Measurements from ENCODE around the gene RABGAP1L. TPM values are rescaled to one million over a fixed set of nuclear protein-coding genes. Genes with fewer than 3 reads are reported as not detected.

Gene RABGAP1L
- total RNA-seq, 2 donors from 2014 or later: 37.9 to 59.8 TPM

DNA sequence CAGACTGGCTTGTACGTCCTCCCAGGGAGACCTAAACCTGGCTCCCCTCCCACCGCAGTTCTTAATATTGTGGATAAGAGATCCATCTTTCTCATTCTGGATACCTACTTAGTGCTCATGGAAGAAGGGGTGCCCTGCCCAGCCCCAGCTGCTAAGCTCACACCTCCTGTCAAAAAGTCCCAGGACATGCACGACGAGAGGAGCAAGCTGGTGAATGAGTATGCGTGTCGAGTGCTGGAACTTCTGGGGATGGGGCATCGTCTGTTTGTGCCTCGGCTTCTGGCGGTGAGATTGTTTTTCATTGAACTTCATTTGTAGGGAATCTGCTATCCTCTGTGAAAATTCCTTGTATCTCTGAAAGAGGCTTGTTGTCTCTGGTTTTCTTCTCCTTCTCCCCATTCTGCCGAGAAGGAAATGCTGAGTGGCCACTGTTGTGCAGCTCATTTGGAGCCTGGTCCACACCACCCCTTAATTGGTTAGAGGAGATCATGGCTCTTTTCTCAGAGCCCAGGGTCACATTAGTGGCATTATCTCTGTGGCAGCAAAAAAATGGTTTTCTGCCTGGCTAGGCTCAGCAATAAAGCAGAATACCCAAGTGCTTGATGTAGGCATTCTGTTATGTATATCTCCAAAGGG is 641.0 kb downstream of the RABGAP1L start:
- Histone ChIP-seq H3K4me3 (peak overlapping the region; percentile 82), H3K27ac (peak overlapping the region in 1 of 2 donors; percentile 44), H3K36me3 (no peaks in the 10 kb centered on the region), H3K9me3 (no peaks in the 10 kb centered on the region), H3K4me1 (ENCODE audit: control insufficient read depth in 1 of 2, low read depth in 2 of 2) (peaks cover 0 to 12% of the 10 kb centered on the region in 2 donors), H3K27me3 (replicated peaks; ENCODE audit: insufficient read depth) (no peaks in the 10 kb centered on the region)
- TF ChIP-seq, protein P1, sequence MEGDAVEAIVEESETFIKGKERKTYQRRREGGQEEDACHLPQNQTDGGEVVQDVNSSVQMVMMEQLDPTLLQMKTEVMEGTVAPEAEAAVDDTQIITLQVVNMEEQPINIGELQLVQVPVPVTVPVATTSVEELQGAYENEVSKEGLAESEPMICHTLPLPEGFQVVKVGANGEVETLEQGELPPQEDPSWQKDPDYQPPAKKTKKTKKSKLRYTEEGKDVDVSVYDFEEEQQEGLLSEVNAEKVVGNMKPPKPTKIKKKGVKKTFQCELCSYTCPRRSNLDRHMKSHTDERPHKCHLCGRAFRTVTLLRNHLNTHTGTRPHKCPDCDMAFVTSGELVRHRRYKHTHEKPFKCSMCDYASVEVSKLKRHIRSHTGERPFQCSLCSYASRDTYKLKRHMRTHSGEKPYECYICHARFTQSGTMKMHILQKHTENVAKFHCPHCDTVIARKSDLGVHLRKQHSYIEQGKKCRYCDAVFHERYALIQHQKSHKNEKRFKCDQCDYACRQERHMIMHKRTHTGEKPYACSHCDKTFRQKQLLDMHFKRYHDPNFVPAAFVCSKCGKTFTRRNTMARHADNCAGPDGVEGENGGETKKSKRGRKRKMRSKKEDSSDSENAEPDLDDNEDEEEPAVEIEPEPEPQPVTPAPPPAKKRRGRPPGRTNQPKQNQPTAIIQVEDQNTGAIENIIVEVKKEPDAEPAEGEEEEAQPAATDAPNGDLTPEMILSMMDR (IDR thresholded peaks at IDR 0.05): no peak
- ATAC-seq (ENCODE audit: insufficient number of reproducible peaks, low FRiP score, low read depth): no peak
- DNase-seq (ENCODE audit: low spot score): no peak

DNA sequence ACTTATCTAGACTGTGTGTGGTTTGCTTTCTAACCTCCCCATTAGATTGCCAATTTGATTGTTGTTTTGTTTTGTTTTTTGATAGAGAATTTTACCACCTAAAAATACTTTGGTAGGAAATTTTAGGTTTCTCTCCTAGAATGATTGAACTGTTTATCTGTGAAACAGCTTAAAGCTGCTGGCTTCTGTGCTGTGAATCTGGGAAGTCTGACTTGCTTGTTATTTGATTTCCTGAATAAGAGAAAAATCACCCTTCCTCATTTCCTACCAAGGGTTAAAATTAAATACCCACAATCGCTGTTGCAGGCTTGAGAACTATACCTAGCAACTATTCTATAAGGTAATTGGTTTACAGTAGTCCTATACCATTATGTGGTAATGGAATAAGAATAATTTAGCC is 641.6 kb downstream of the RABGAP1L start:
- TF ChIP-seq, protein P1 (IDR thresholded peaks at IDR 0.05): no peak
- H3K27ac ChIP-seq: no peak overlapping the region
- H3K27me3 ChIP-seq (replicated peaks; ENCODE audit: insufficient read depth): no peaks in the 10 kb centered on the region
- H3K4me3 ChIP-seq: peak overlapping the region; percentile 82
- H3K4me1 ChIP-seq (ENCODE audit: control insufficient read depth in 1 of 2, low read depth in 2 of 2): peaks cover 0 to 12% of the 10 kb centered on the region in 2 donors
- H3K9me3 ChIP-seq: no peaks in the 10 kb centered on the region
- DNase-seq (ENCODE audit: low spot score): no peak
- H3K36me3 ChIP-seq: no peaks in the 10 kb centered on the region
- no peak for ATAC-seq (ENCODE audit: insufficient number of reproducible peaks, low FRiP score, low read depth)

DNA sequence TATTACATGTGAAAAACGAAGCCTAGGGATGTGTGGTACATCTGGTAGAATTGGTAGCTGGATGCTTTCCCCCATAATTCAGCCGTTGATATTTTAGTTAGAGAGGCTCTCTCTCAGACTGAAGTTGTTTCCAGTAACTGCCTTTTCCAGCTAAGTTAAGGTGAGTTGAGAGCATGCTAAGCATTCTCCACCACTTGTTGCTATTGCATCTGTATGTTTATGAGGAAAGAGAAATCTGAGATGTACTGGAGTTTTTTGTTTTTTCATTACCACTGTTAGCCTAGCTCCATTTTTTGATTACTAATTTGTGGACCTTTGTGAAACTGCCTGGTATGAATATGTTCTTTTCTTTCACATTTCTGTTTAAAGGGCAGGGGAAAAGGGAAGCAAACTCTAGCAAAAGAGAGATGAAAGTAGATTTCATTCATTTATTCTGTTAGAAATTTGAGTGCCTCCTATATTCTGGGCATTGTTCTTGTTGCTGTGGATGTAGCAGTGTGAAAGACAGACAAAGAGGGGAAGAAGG is 650.5 kb downstream of the RABGAP1L start:
- Histone ChIP-seq H3K27ac (no peak overlapping the region), H3K9me3 (no peaks in the 10 kb centered on the region), H3K4me3 (no peak overlapping the region), H3K27me3 (replicated peaks; ENCODE audit: insufficient read depth) (no peaks in the 10 kb centered on the region), H3K36me3 (no peaks in the 10 kb centered on the region), H3K4me1 (ENCODE audit: control insufficient read depth in 1 of 2, low read depth in 2 of 2) (no peaks in the 10 kb centered on the region)
- DNase-seq (ENCODE audit: low spot score): no peak
- TF ChIP-seq, protein P1 (IDR thresholded peaks at IDR 0.05): no peak
- ATAC-seq (ENCODE audit: insufficient number of reproducible peaks, low FRiP score, low read depth): no peak

DNA sequence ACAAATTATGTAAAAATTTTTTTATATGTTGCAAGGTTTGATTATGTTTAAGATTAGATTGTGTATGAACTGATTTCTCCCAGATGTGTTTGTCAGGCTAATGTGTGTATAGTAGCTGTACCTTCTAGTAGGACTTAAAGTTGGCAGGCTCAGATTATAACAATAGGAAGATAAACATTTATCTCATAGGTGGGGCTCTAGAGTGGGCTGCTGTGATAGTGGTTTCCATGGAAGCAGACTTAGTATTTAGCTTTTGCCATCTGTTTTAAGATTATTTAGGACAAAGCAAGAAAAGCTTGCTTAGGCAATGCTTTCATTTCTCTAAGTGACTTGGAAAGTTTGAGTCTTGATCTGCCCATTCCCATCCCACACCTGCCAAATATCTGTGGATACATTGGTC is 652.7 kb downstream of the RABGAP1L start:
- H3K27me3 ChIP-seq (replicated peaks; ENCODE audit: insufficient read depth): no peaks in the 10 kb centered on the region
- no peak overlapping the region for H3K27ac ChIP-seq
- no peaks in the 10 kb centered on the region for H3K9me3 ChIP-seq
- TF ChIP-seq, protein P1 (IDR thresholded peaks at IDR 0.05): no peak
- no peak for ATAC-seq (ENCODE audit: insufficient number of reproducible peaks, low FRiP score, low read depth)
- H3K36me3 ChIP-seq: no peaks in the 10 kb centered on the region
- no peak overlapping the region for H3K4me3 ChIP-seq
- no peak for DNase-seq (ENCODE audit: low spot score)
- no peaks in the 10 kb centered on the region for H3K4me1 ChIP-seq (ENCODE audit: control insufficient read depth in 1 of 2, low read depth in 2 of 2)

DNA sequence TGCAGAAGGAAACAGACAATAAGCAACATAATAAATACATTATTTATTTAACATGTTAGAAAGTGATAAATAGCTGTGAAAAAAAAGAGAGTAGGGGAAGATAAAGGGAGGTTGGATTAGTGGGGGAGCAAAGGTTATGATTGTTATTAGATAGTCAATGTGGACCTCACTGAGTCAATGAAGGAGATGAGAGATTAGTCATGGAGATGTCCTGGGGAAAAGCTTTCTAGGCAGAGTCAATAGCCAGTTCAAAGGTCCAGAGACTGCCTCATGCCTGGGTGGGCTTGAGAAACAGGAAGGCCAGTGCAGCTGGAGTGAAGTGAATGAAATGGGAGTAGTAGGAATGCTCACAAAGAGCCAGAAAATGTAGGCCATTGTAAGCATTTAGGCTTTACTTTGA is 653.3 kb downstream of the RABGAP1L start:
- ATAC-seq (ENCODE audit: insufficient number of reproducible peaks, low FRiP score, low read depth) (no peak), DNase-seq (ENCODE audit: low spot score) (no peak)
- H3K27me3 ChIP-seq (replicated peaks; ENCODE audit: insufficient read depth): no peaks in the 10 kb centered on the region
- no peak overlapping the region for H3K27ac ChIP-seq
- H3K4me3 ChIP-seq: no peak overlapping the region
- no peaks in the 10 kb centered on the region for H3K9me3 ChIP-seq
- no peaks in the 10 kb centered on the region for H3K4me1 ChIP-seq (ENCODE audit: control insufficient read depth in 1 of 2, low read depth in 2 of 2)
- no peaks in the 10 kb centered on the region for H3K36me3 ChIP-seq
- TF ChIP-seq, protein P1 (IDR thresholded peaks at IDR 0.05): no peak

All from thoracic aorta (tissue), 2 donors.